ENCODE measurements around the gene KRT39. TPM values are rescaled to one million over a fixed set of nuclear protein-coding genes. Genes with fewer than 3 reads are reported as not detected.

The KRT39 gene
- total RNA-seq = 10 to 100 TPM in 1 of 4 donors, 1 to 10 TPM in 1, not detected in 2; 2.5 to 13.3 TPM

DNA sequence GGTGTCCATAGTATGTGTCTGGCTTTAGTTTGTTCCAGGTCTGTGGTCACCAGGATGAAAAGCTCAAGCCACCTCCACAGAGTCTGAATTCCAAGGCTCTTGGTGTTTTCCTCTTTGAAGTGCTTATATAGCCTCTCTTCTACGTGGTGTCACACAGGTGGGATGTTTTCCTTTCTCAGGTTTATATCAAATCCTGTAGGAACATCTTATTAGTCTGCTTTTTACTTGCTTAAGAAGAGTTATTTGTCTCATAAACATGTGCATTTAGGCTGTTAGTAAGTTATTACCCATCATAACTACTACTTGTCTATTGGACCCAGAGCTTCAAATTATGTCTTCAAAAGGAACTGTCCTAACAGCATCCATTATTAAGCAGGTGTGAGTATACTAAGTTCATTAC, at the start of gene KRT39:
TSS of gene KRT39 (minus strand) at position 101 of the 400 bp plus-strand sequence. CDS start at position 9, 92 bp downstream.
- TF ChIP-seq CTCF (IDR thresholded peaks at IDR 0.05) (no peak), EP300 (IDR thresholded peaks at IDR 0.05) (no peak), POLR2A (IDR thresholded peaks at IDR 0.05) (no peak), POLR2AphosphoS5 (IDR thresholded peaks at IDR 0.05) (no peak)
- no peaks in the 10 kb centered on the region for H3K27me3 ChIP-seq
- no peaks in the 10 kb centered on the region for H3K36me3 ChIP-seq
- 54% methylated on average over 1 of the region's 1 CpG for WGBS
- no peak for DNase-seq (ENCODE audit: low spot score in 2 of 2)
- H3K27ac ChIP-seq = no peak within 1 kb of the TSS
- no peak within 1 kb of the TSS for H3K4me3 ChIP-seq
- no peaks in the 10 kb centered on the region for H3K9me3 ChIP-seq
- H3K4me1 ChIP-seq = peaks cover 2% of the 10 kb centered on the region

DNA sequence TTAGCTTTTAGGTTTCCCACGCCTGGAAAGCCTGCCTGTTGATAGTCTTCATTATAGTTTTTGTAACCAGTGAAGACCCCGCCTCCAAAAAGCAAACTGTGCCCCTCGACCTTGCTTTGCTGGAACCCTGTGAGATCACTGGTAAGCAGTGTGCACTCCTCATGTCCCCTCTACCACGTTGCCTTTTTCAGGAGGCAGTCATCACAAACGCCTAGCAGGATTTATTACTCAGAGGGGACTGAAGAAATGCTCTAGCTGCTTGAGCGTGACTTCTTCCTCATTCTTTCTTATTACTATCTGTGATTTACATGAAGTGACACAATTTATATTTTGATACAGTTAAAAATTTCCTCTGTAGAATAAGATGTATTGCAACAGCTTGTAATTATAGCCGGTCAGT, 48.7 kb upstream of the KRT39 start:
- DNase-seq (ENCODE audit: low spot score in 2 of 2) = no peak
- no peaks in the 10 kb centered on the region for H3K9me3 ChIP-seq
- TF ChIP-seq POLR2AphosphoS5 (IDR thresholded peaks at IDR 0.05) (no peak), POLR2A (IDR thresholded peaks at IDR 0.05) (no peak), CTCF (IDR thresholded peaks at IDR 0.05) (no peak), EP300 (IDR thresholded peaks at IDR 0.05) (no peak)
- H3K36me3 ChIP-seq = no peaks in the 10 kb centered on the region
- no peak overlapping the region for H3K27ac ChIP-seq
- H3K4me3 ChIP-seq = no peak overlapping the region
- WGBS = 79% methylated on average over 7 of the region's 7 CpGs
- H3K4me1 ChIP-seq = no peaks in the 10 kb centered on the region
- no peaks in the 10 kb centered on the region for H3K27me3 ChIP-seq

- no peaks in the 10 kb centered on the region for H3K36me3 ChIP-seq
These were observed 46.9 kb upstream of the KRT39 start for GRCh38 chr17:41013606-41014005.

DNA sequence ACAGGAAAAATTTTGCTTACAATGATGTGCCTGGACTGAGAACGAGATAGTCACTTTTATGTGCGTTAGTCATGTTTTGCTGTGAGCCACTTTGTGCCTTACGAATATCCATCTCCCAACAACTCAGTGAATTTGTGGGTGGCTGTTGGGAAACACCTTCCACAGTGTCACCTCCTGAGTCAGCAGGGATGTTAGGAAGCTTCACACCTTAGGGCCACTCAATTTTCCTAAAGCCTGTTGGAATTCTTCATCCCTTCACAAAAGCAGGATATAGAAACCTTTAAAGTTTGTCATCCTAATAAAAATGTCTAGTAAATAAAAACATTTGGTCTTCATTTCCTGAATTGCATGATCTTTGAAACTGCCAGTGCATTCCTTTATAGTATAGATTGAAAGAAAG, 46.4 kb upstream of the KRT39 start:
- TF ChIP-seq EP300 (IDR thresholded peaks at IDR 0.05) (no peak), POLR2AphosphoS5 (IDR thresholded peaks at IDR 0.05) (no peak), POLR2A (IDR thresholded peaks at IDR 0.05) (no peak), CTCF (IDR thresholded peaks at IDR 0.05) (no peak)

More at GRCh38 chr17:41013606-41014005, 46.9 kb upstream of the KRT39 start:
- TF ChIP-seq POLR2A (IDR thresholded peaks at IDR 0.05) (no peak), CTCF (IDR thresholded peaks at IDR 0.05) (no peak), EP300 (IDR thresholded peaks at IDR 0.05) (no peak), POLR2AphosphoS5 (IDR thresholded peaks at IDR 0.05) (no peak)
- Histone ChIP-seq H3K4me3 (no peak overlapping the region), H3K4me1 (no peaks in the 10 kb centered on the region), H3K27ac (no peak overlapping the region), H3K9me3 (no peaks in the 10 kb centered on the region), H3K27me3 (no peaks in the 10 kb centered on the region)
- no peak for DNase-seq (ENCODE audit: low spot score in 2 of 2)
- 4% methylated on average over 1 of the region's 1 CpG for WGBS

GRCh38 chr17:41012326-41013120, 45.8 kb upstream of the KRT39 start:
- no peaks in the 10 kb centered on the region for H3K9me3 ChIP-seq
- H3K4me3 ChIP-seq = no peak overlapping the region
- no peaks in the 10 kb centered on the region for H3K36me3 ChIP-seq
- DNase-seq (ENCODE audit: low spot score in 2 of 2) = no peak
- TF ChIP-seq POLR2AphosphoS5 (IDR thresholded peaks at IDR 0.05) (no peak), POLR2A (IDR thresholded peaks at IDR 0.05) (no peak), CTCF (IDR thresholded peaks at IDR 0.05) (no peak), EP300 (IDR thresholded peaks at IDR 0.05) (no peak)
- H3K4me1 ChIP-seq = no peaks in the 10 kb centered on the region
- H3K27me3 ChIP-seq = no peaks in the 10 kb centered on the region
- 84% methylated on average over 6 of the region's 6 CpGs for WGBS
- H3K27ac ChIP-seq = no peak overlapping the region

More for the DNA sequence above, 46.4 kb upstream of the KRT39 start:
- Histone ChIP-seq H3K27me3 (no peaks in the 10 kb centered on the region), H3K4me1 (no peaks in the 10 kb centered on the region), H3K9me3 (no peaks in the 10 kb centered on the region), H3K36me3 (no peaks in the 10 kb centered on the region), H3K4me3 (no peak overlapping the region), H3K27ac (no peak overlapping the region)
- DNase-seq (ENCODE audit: low spot score in 2 of 2) = no peak
- WGBS = 81% methylated on average over 3 of the region's 3 CpGs

Measured in suprapubic skin (tissue), 4 donors.